Transverse colon (tissue), 4 donors: ENCODE results near the gene SEMA3F. TPM values are rescaled to one million over a fixed set of nuclear protein-coding genes. Genes with fewer than 3 reads are reported as not detected.

Experiments
- DNase-seq: peaks from one replicate; pipeline ENCODE4 v3.0.0-alpha.2; 2019
- H3K27ac ChIP-seq, 4 donors: fragments of 200-600 bp; sonication (generic); 2 replicates each; pipeline ENCODE4 v1.5.1; 2016 to 2018; ENCODE audit warnings: inconsistent platforms in 4 of 4
- H3K27me3 ChIP-seq: fragments of 200-600 bp; sonication (generic); 2 replicates; pipeline ENCODE4 v1.5.1; 2017; ENCODE audit warnings: inconsistent platforms
- H3K36me3 ChIP-seq, 4 donors: fragments of 200-600 bp; sonication (generic); 2 replicates each; pipeline ENCODE4 v1.5.1; 2017 to 2019; ENCODE audit warnings: inconsistent platforms in 4 of 4
- H3K4me1 ChIP-seq, 4 donors: fragments of 200-600 bp; sonication (generic); 2 replicates each; pipeline ENCODE4 v1.5.1; 2017 to 2020; ENCODE audit warnings: inconsistent platforms in 4 of 4
- H3K4me3 ChIP-seq, 4 donors: fragments of 200-600 bp; sonication (generic); 1 replicate in 1 of 4; 2 replicates in 3 of 4; pipeline versions ENCODE4 v1.5.1 to v1.6.1; 2017 to 2019; ENCODE audit warnings: inconsistent platforms in 4 of 4
- H3K9me3 ChIP-seq, 2 donors: fragments of 200-600 bp; sonication (generic); 2 replicates each; pipeline ENCODE4 v1.5.1; 2017 to 2019; ENCODE audit warnings: inconsistent platforms in 2 of 2
- CTCF ChIP-seq, 5 experiments: fragments of 200-600 bp in 3 of 5; fragments of 450-650 bp in 2 of 5; sonication (generic) in 3 of 5; IDR thresholded peaks; 1 replicate in 2 of 5; 2 replicates in 3 of 5; pipeline ENCODE4 v1.5.1; 2016 to 2017; ENCODE audit warnings: antibody characterized with exemption in 5 of 5, inconsistent platforms in 3 of 5, mild to moderate bottlenecking in 2 of 5, moderate library complexity in 1 of 5
- EP300 ChIP-seq: sonication (generic); formaldehyde crosslinking; IDR thresholded peaks from one replicate; pipeline ENCODE4 v1.6.1; 2017; ENCODE audit warnings: antibody characterized with exemption, low read depth
- POLR2A ChIP-seq: fragments of 450-650 bp; IDR thresholded peaks from one replicate; pipeline ENCODE4 v1.6.1; 2016; ENCODE audit warnings: antibody characterized with exemption, mild to moderate bottlenecking, moderate library complexity
- POLR2AphosphoS5 ChIP-seq, 3 donors: sonication (generic); formaldehyde crosslinking; IDR thresholded peaks; one replicate each; pipeline ENCODE4 v1.6.1; 2016; ENCODE audit warnings: antibody characterized with exemption in 3 of 3
- WGBS, 2 donors: methylation state at CpG; one replicate each; pipeline ENCODE4 v1.1.5; 2018; ENCODE audit warnings: low coverage in 1 of 2; 5-methylcytosine and 5-hydroxymethylcytosine counted together
- in situ Hi-C, 4 donors: fragments of 200-750 bp; cut with MboI; loops; one replicate each; pipeline versions ENCODE4 v1.15.0 to v1.15.1; 2017; ENCODE audit warnings: low sequenced_read_pairs in 3 of 4, low pct_ligation_motif_present in 1 of 4, low pct_unique_long_range_greater_than_20kb in 1 of 4
- intact Hi-C: fragments of 100-400 bp; cut with DNase I; formaldehyde crosslinking; loops from one replicate; pipeline ENCODE4 v1.15.1; 2023; ENCODE audit warnings: low total_unique reads
- total RNA-seq, 4 donors: library from RNA; depleted of rRNA; stranded (reverse); fragments of >200 nt; gene quantifications; one replicate each; pipeline ENCODE4 v1.1.0, GENCODE V29; 2016

The SEMA3F gene
- total RNA-seq, 4 donors from 2014 or later: 1.9 to 30.6 (median 3.8) TPM

DNA sequence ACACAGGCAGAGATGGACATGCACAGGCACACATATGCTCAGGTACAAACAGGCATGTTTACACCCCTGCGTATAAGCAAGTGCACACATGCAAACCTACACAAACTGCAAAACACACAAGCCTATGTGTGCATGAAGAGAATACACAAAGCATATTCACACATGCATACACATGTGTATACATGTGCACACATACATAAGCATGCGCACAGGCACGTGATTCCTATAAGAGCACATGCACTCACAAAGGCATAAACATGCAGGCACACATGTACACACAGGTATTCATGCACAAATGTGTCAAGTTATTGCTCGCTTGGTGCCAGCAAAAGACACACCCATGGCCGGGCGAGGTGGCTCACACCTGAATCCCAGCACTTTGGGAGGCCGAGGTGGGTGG, 34.9 kb downstream of the SEMA3F start:
- peaks cover 23% of the 10 kb centered on the region for H3K27me3 ChIP-seq
- DNase-seq: no peak
- intact Hi-C loops: loop anchor here (2.0 to 5.0 kb wide), 2 partner anchors 67 to 82 kb away; no protein-coding TSS in a partner anchor
- TF ChIP-seq POLR2A (no peak), CTCF (IDR thresholded peaks at IDR 0.05) (no peak), EP300 (no peak)
- no peaks in the 10 kb centered on the region for H3K9me3 ChIP-seq
- 69% methylated on average over 7 of the region's 7 CpGs; no CpG with 5 or more reads in 1 of the 2 donors for WGBS, 2 donors
- no peak overlapping the region for H3K27ac ChIP-seq
- in situ Hi-C loops: loop anchor here in 3 of 4 donors (5.0 to 10.0 kb wide), 3 partner anchors 37 to 82 kb away; no protein-coding TSS in a partner anchor
- no peak overlapping the region for H3K4me3 ChIP-seq
- no peaks in the 10 kb centered on the region for H3K36me3 ChIP-seq
- H3K4me1 ChIP-seq: peaks cover 0 to 20% (median 14%) of the 10 kb centered on the region in 4 donors

DNA sequence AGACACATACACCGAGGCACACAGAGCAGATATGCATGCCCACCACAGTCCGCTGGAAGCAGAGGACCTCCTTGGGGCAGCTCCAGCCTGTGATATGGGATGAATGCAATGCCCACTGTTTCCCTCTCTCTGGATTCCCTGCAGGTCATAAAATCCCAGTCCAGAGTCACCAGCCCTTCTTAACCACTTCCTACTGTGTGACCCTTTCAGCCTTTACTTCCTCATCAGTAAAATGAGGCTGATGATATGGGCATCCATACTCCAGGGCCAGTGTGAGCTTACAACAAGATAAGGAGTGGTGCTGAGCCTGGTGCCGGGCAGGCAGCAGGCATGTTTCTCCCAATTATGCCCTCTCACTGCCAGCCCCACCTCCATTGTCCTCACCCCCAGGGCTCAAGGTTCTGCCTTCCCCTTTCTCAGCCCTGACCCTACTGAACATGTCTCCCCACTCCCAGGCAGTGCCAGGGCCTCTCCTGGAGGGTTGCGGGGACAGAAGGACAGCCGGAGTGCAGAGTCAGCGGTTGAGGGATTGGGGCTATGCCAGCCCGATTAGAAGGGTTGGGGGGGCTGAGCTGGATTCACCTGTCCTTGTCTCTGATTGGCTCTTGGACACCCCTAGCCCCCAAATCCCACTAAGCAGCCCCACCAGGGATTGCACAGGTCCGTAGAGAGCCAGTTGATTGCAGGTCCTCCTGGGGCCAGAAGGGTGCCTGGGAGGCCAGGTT, 36.0 kb downstream of the SEMA3F start, which contains the start of gene GNAT1:
Gene GNAT1 (plus strand): TSS at position 675 of the 725 bp plus-strand sequence. CDS start 116 bp downstream, outside the sequence.
- no peak for DNase-seq
- Histone ChIP-seq H3K9me3 (no peaks in the 10 kb centered on the region), H3K36me3 (no peaks in the 10 kb centered on the region), H3K4me1 (peaks cover 0 to 20% (median 15%) of the 10 kb centered on the region in 4 donors), H3K4me3 (no peak within 1 kb of the TSS), H3K27ac (no peak within 1 kb of the TSS), H3K27me3 (peaks cover 31% of the 10 kb centered on the region)
- in situ Hi-C loops: loop anchor here in 3 of 4 donors (5.0 to 10.0 kb wide), 3 partner anchors 36 to 81 kb away; no protein-coding TSS in a partner anchor
- intact Hi-C loops: loop anchor here (5.0 kb wide), 1 partner anchor 81 kb away; no protein-coding TSS in a partner anchor
- 63 to 86% methylated on average over 2 to 8 of the region's 8 CpGs for WGBS, 2 donors
- no peak for TF ChIP-seq CTCF (IDR thresholded peaks at IDR 0.05)
- no peak for TF ChIP-seq POLR2AphosphoS5 (IDR thresholded peaks at IDR 0.05)

DNA sequence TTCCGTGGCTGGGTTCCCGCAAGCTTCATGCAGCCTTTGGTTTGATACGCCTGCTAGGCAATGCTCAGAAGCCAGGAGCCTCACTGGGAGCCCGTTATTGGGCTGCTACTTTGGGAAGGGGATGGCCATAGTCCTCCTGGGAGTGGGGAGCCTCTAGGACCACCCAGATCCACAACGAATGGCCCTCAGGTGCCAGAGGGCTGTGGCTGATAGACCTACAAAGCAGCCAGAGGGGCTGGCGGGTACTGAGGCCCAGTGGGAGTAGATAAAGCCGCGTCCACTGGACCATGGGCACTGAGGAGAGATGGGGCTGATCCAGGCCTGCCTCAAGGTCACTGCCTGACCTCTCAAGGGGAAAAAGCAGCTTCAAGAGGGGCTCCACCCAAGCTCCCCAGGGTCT, 37.0 kb downstream of the SEMA3F start:
- H3K27me3 ChIP-seq: peaks cover 38% of the 10 kb centered on the region
- peaks cover 0 to 20% (median 15%) of the 10 kb centered on the region in 4 donors for H3K4me1 ChIP-seq
- intact Hi-C loops: loop anchor here (5.0 kb wide), 1 partner anchor 80 kb away; no protein-coding TSS in a partner anchor
- 84% methylated on average over 6 of the region's 8 CpGs; no CpG with 5 or more reads in 1 of the 2 donors for WGBS, 2 donors
- no peak overlapping the region for H3K4me3 ChIP-seq
- H3K27ac ChIP-seq: no peak overlapping the region
- DNase-seq: no peak
- TF ChIP-seq POLR2A: no peak
- TF ChIP-seq EP300: no peak
- TF ChIP-seq CTCF (IDR thresholded peaks at IDR 0.05): no peak
- TF ChIP-seq POLR2AphosphoS5 (IDR thresholded peaks at IDR 0.05): no peak
- H3K9me3 ChIP-seq: no peaks in the 10 kb centered on the region
- H3K36me3 ChIP-seq: no peaks in the 10 kb centered on the region
- in situ Hi-C loops: loop anchor here in 3 of 4 donors (5.0 to 10.0 kb wide), 3 partner anchors 35 to 80 kb away; no protein-coding TSS in a partner anchor

- intact Hi-C loops (loop anchor here (5.0 kb wide), 1 partner anchor 80 kb away; no protein-coding TSS in a partner anchor), in situ Hi-C loops (loop anchor here in 3 of 4 donors (5.0 to 10.0 kb wide), 3 partner anchors 35 to 80 kb away; no protein-coding TSS in a partner anchor)
- no peaks in the 10 kb centered on the region for H3K9me3 ChIP-seq
- no peak overlapping the region for H3K4me3 ChIP-seq
- peaks cover 40% of the 10 kb centered on the region for H3K27me3 ChIP-seq
- no peaks in the 10 kb centered on the region for H3K36me3 ChIP-seq
- peaks cover 0 to 20% (median 15%) of the 10 kb centered on the region in 4 donors for H3K4me1 ChIP-seq
- peak; percentile 78 for DNase-seq
- TF ChIP-seq CTCF (IDR thresholded peaks at IDR 0.05) (peak; percentile 93 to 96 (median 93)), EP300 (no peak), POLR2AphosphoS5 (IDR thresholded peaks at IDR 0.05) (no peak), POLR2A (no peak)
- 20% methylated on average over 21 of the region's 21 CpGs; no CpG with 5 or more reads in 1 of the 2 donors for WGBS, 2 donors
- no peak overlapping the region for H3K27ac ChIP-seq
Measured at GRCh38 chr3:50192689-50193141, 37.6 kb downstream of the SEMA3F start.
